CD14-positive monocyte (primary cell): ENCODE measurements around the gene EEPD1. TPM values are rescaled to one million over a fixed set of nuclear protein-coding genes. Genes with fewer than 3 reads are reported as not detected.
A peak's percentile ranks its signal among the peaks of the same experiment; 100 is the strongest.

ENCODE experiments used
- DNase-seq, 3 donors: peaks; one replicate each; pipeline ENCODE4 v3.0.0-alpha.2; 2011 to 2022
- H2AFZ ChIP-seq: 2 replicates; pipeline ENCODE4 v1.6.0; 2012; ENCODE audit warnings: mild to moderate bottlenecking, low read depth, low read length, inconsistent platforms; ENCODE audit not compliant: insufficient read depth, poor library complexity, severe bottlenecking
- H3K27ac ChIP-seq, 2 donors: 1 replicate in 1 of 2; 2 replicates in 1 of 2; pipeline ENCODE4 v1.5.1; 2012 to 2013; ENCODE audit warnings: low read length in 2 of 2, control low read depth in 1 of 2, inconsistent platforms in 1 of 2, low read depth in 1 of 2, mild to moderate bottlenecking in 1 of 2
- H3K27me3 ChIP-seq, 2 donors: one replicate each; pipeline versions ENCODE4 v1.6.0 to v1.6.1; 2011 to 2013; ENCODE audit warnings: low read length in 2 of 2; ENCODE audit not compliant: control insufficient read depth in 2 of 2, insufficient read depth in 2 of 2
- H3K36me3 ChIP-seq, 2 donors: replicated peaks in 1 of 2; 1 replicate in 1 of 2; 2 replicates in 1 of 2; pipeline versions ENCODE4 v1.5.1 to v1.6.1; 2012 to 2013; ENCODE audit warnings: low read length in 2 of 2, control low read depth in 1 of 2, inconsistent platforms in 1 of 2, mild to moderate bottlenecking in 1 of 2; ENCODE audit not compliant: insufficient read depth in 2 of 2, control insufficient read depth in 1 of 2
- H3K4me1 ChIP-seq, 2 donors: 1 replicate in 1 of 2; 2 replicates in 1 of 2; pipeline versions ENCODE4 v1.5.1 to v1.6.1; 2012 to 2013; ENCODE audit warnings: low read length in 2 of 2, control low read depth in 1 of 2, inconsistent platforms in 1 of 2, mild to moderate bottlenecking in 1 of 2, moderate library complexity in 1 of 2; ENCODE audit not compliant: insufficient read depth in 2 of 2, control insufficient read depth in 1 of 2
- H3K4me2 ChIP-seq: replicated peaks from 2 replicates; pipeline ENCODE3; 2012; ENCODE audit warnings: low read length, moderate library complexity, mild to moderate bottlenecking; ENCODE audit not compliant: poor library complexity, severe bottlenecking; ENCODE audit errors: extremely low read depth
- H3K4me3 ChIP-seq, 3 experiments: fragments of 200-600 bp in 1 of 3; sonication (generic) in 1 of 3; replicated peaks in 1 of 3; 1 replicate in 2 of 3; 2 replicates in 1 of 3; pipeline ENCODE4 v1.5.1; 2011 to 2013; ENCODE audit warnings: low read length in 3 of 3, mild to moderate bottlenecking in 3 of 3, control low read depth in 2 of 3, low read depth in 2 of 3, inconsistent platforms in 1 of 3, moderate library complexity in 1 of 3
- H3K79me2 ChIP-seq: 2 replicates; pipeline ENCODE4 v1.6.0; 2012; ENCODE audit warnings: mild to moderate bottlenecking, control low read depth, inconsistent platforms, low read length, moderate library complexity; ENCODE audit not compliant: insufficient read depth
- H3K9ac ChIP-seq: 2 replicates; pipeline ENCODE4 v1.6.0; 2017; ENCODE audit warnings: low read length, mild to moderate bottlenecking; ENCODE audit not compliant: insufficient read depth, poor library complexity, severe bottlenecking
- H3K9me3 ChIP-seq, 2 donors: replicated peaks in 1 of 2; 1 replicate in 1 of 2; 2 replicates in 1 of 2; pipeline versions ENCODE4 v1.5.1 to v1.6.1; 2012 to 2013; ENCODE audit warnings: low read length in 2 of 2, control low read depth in 1 of 2; ENCODE audit not compliant: control insufficient read depth in 1 of 2, insufficient read depth in 1 of 2
- H4K20me1 ChIP-seq: 2 replicates; pipeline ENCODE4 v1.6.0; 2012; ENCODE audit warnings: mild to moderate bottlenecking, low read length, control low read depth, moderate library complexity; ENCODE audit not compliant: insufficient read depth
- H3K27ac Mint-ChIP-seq, 7 donors: one replicate each; pipeline ENCODE4 v1.8.0; 2020; ENCODE audit warnings: mild to moderate bottlenecking in 7 of 7, mixed read lengths in 7 of 7, moderate library complexity in 6 of 7, inconsistent platforms in 2 of 7
- H3K27me3 Mint-ChIP-seq, 3 donors: one replicate each; pipeline ENCODE4 v1.8.0; 2021 to 2022; ENCODE audit warnings: low read depth in 3 of 3, mild to moderate bottlenecking in 3 of 3, mixed read lengths in 3 of 3, moderate library complexity in 3 of 3, inconsistent platforms in 1 of 3
- H3K36me3 Mint-ChIP-seq, 2 donors: one replicate each; pipeline ENCODE4 v1.8.0; 2020; ENCODE audit warnings: mixed read lengths in 2 of 2, inconsistent platforms in 1 of 2, mild to moderate bottlenecking in 1 of 2
- H3K4me1 Mint-ChIP-seq: one replicate; pipeline ENCODE4 v1.8.0; 2020; ENCODE audit warnings: mild to moderate bottlenecking, mixed read lengths
- H3K4me3 Mint-ChIP-seq, 2 donors: one replicate each; pipeline ENCODE4 v1.8.0; 2020; ENCODE audit warnings: mild to moderate bottlenecking in 2 of 2, mixed read lengths in 2 of 2, moderate library complexity in 1 of 2
- H3K9me3 Mint-ChIP-seq, 7 donors: one replicate each; pipeline ENCODE4 v1.8.0; 2020 to 2022; ENCODE audit warnings: mixed read lengths in 7 of 7, mild to moderate bottlenecking in 6 of 7, moderate library complexity in 6 of 7, inconsistent platforms in 2 of 7
- CTCF ChIP-seq: fragments of 200-600 bp; IDR thresholded peaks from one replicate; pipeline ENCODE4 v1.8.0; 2022; ENCODE audit warnings: antibody characterized with exemption, mild to moderate bottlenecking
- WGBS: methylation state at CpG from one replicate; pipeline ENCODE4 v1.1.5; 2013; ENCODE audit warnings: missing lambda C conversion rate; ENCODE audit not compliant: insufficient coverage; 5-methylcytosine and 5-hydroxymethylcytosine counted together
- intact Hi-C, 2 donors: fragments of 100-400 bp; cut with micrococcal nuclease; formaldehyde crosslinking; loops; one replicate each; pipeline versions ENCODE4 v1.15.0 to v1.15.1; 2023
- polyA plus RNA-seq, 3 donors: library from polyadenylated mRNA; depleted of rRNA in 1 of 3; unstranded in 2 of 3; stranded (reverse) in 1 of 3; fragments of 300-500 nt in 2 of 3; fragments of >200 nt in 1 of 3; fragmentation: Illumina TruSeq in 2 of 3; gene quantifications; 1 replicate in 2 of 3; 2 replicates in 1 of 3; pipeline ENCODE4 v1.2.3, GENCODE V29; 2012 to 2021

EEPD1 gene
- polyA plus RNA-seq, 3 donors, result 8.6 to 14.4 (median 12.6) TPM

DNA sequence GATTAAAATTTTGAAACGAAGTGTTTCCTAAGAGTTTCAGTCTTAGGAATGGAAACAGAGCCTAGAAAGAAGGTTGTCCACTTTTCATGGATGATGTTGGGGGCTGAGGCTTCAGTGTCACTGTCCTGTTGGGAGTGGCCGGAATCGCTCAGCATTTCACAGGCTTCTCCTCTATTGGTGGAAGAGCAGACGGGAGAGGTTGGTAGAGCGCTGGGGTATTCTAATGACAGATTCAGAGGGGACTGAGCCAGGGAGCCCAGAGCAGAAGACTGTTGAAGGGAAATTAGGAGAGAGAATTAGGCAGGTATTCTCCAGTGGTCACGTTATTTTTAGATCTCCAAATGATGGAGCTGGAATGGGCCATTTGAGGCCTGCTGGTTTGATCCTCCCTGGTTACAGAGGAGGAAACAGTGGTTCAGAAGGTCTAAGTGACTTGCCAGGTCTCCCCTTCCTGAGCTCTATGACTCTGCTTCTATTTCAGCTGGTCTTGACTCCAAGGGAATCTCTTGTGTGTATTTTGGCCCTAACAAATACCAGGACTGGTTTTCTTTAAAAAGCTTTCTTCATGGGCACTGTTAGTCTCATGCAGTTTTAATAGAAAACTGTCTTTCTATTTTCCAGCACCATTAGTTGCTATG, 35.7 kb upstream of the EEPD1 start:
- Histone ChIP-seq H3K4me2 (no peak overlapping the region), H3K4me1 (peaks cover 49 to 70% of the 10 kb centered on the region in 2 donors)
- peaks cover 0 to 2% (median 2%) of the 10 kb centered on the region in 3 donors for H3K27me3 Mint-ChIP-seq

DNA sequence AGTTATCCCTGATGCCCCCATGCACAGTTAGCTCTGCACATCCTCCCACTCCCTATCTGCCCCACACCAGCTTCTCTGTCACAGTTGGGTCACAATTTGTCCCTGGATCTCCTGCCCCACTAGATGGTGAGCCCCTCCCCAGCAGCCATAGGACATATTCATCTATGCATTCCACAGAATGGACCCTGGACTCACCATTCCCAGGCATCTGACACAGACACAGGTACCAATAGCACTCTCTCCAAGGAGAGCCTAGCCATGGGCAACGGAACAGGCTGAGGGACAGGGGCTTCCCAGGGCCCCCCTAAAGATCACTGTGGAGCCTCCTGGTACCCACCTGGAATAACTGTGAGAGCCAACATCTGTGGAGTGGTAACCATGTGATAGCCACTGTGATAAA, 34.7 kb upstream of the EEPD1 start:
- no peak for TF ChIP-seq CTCF
- H3K27me3 Mint-ChIP-seq, result peaks cover 0 to 6% (median 2%) of the 10 kb centered on the region in 3 donors

More for the DNA sequence above, 35.7 kb upstream of the EEPD1 start:
- WGBS, result 73% methylated on average over 5 of the region's 6 CpGs
- no peak for DNase-seq
- H3K27ac Mint-ChIP-seq, result peak overlapping the region in 5 of 7 donors; percentile 13 to 73 (median 55)
- no peak overlapping the region for H3K4me3 ChIP-seq
- H3K79me2 ChIP-seq, result no peaks in the 10 kb centered on the region
- no peaks in the 10 kb centered on the region for H3K27me3 ChIP-seq
- peaks cover 4 to 7% of the 10 kb centered on the region in 2 donors for H3K36me3 Mint-ChIP-seq
- H4K20me1 ChIP-seq, result no peaks in the 10 kb centered on the region
- no peak overlapping the region for H3K27ac ChIP-seq
- H3K9ac ChIP-seq, result no peak overlapping the region
- peaks cover 0 to 5% (median 3%) of the 10 kb centered on the region in 7 donors for H3K9me3 Mint-ChIP-seq
- H3K9me3 ChIP-seq, result no peaks in the 10 kb centered on the region
- intact Hi-C loops, result loop anchor here (5.0 to 10.0 kb wide), 4 partner anchors 35 to 175 kb away; partner anchors contain the start of gene EEPD1 (in 1 of the 2)
- no peak overlapping the region for H3K4me3 Mint-ChIP-seq
- peaks cover 69% of the 10 kb centered on the region for H3K4me1 Mint-ChIP-seq
- no peak overlapping the region for H2AFZ ChIP-seq
- H3K36me3 ChIP-seq, result no peaks in the 10 kb centered on the region
- no peak for TF ChIP-seq CTCF

More for the DNA sequence above, 34.7 kb upstream of the EEPD1 start:
- no peak overlapping the region for H3K4me3 ChIP-seq
- Mint-ChIP-seq H3K4me3 (no peak overlapping the region), H3K27ac (peak overlapping the region; percentile 84 to 96 (median 93)), H3K4me1 (peaks cover 78% of the 10 kb centered on the region), H3K36me3 (peaks cover 4 to 7% of the 10 kb centered on the region in 2 donors), H3K9me3 (peaks cover 0 to 11% (median 9%) of the 10 kb centered on the region in 7 donors)
- H3K27me3 ChIP-seq, result no peaks in the 10 kb centered on the region
- H3K9me3 ChIP-seq, result no peaks in the 10 kb centered on the region
- no peak overlapping the region for H2AFZ ChIP-seq
- H3K4me1 ChIP-seq, result peaks cover 49 to 72% of the 10 kb centered on the region in 2 donors
- H3K4me2 ChIP-seq, result no peak overlapping the region
- DNase-seq, result no peak
- no peaks in the 10 kb centered on the region for H3K36me3 ChIP-seq
- intact Hi-C loops, result loop anchor here (5.0 to 10.0 kb wide), 4 partner anchors 34 to 174 kb away; partner anchors contain the start of gene EEPD1 (in 1 of the 2)
- no peaks in the 10 kb centered on the region for H3K79me2 ChIP-seq
- no peaks in the 10 kb centered on the region for H4K20me1 ChIP-seq
- WGBS, result 100% methylated on average over 1 of the region's 1 CpG
- H3K9ac ChIP-seq, result no peak overlapping the region
- peak overlapping the region; percentile 61 to 66 for H3K27ac ChIP-seq
